Suppressor macrophage treated with lipopolysaccharide for 4 hours (primary cell): ENCODE data around the gene GRIN2B.

Experiments
- DNase-seq: peaks from one replicate; pipeline ENCODE4 v3.0.0-alpha.2; 2020

The GRIN2B gene

GRCh38 chr12:13956060-13956590, 25.3 kb downstream of the GRIN2B start:
- DNase-seq = no peak

GRCh38 chr12:13952096-13952495, 29.3 kb downstream of the GRIN2B start:
- no peak for DNase-seq

GRCh38 chr12:13950502-13950901, 30.9 kb downstream of the GRIN2B start:
- DNase-seq = no peak

GRCh38 chr12:13948621-13949020, 32.8 kb downstream of the GRIN2B start:
- no peak for DNase-seq

DNA sequence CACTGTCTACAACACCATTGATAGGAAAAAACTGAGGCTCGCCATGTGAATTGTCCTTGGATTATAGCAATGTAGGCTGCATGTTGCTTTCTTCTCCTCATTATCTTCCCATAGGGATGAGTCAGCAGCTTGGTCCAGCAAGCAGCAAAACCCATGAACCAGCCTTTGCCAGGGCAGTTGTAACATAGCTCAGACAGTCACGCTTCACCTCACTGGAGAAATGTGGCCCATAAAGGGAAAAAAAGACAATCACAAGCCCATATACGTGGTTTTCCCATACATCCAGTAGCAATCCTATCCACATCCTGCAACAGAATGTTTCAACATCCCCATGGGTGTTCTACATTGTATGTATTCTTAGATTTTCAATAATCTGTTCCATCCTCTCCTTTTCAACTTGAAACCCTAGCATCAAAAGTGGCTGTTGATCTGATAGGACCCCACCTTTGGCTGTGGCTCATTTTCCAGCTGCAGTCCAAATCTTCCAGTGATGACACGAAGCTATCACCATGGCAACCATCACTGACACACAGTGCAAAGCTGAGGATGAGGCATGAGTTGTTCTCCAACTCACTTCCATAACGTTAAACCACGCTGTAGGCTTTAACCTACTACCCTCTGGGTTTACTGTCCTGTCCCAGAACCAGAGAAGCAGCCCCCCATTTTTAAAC, 34.0 kb downstream of the GRIN2B start:
- DNase-seq = no peak

DNA sequence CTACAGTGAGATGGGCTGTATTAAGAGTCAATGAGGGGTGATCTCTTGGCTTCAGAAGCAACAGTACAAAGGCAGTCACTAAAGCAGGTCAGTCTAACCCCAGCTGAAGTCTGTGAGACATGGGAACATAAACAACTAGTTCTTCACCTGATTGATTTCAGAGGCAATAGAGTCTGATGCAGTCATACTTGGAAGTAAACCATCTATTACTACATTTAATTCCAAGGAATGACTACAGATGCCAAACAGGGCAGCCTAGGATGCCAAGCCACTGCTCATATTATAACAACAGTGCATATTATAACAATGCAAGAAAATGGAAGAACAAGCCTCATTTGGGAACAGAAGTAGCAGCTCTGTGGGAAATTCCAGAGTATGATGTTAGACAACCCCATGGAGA, 35.8 kb downstream of the GRIN2B start:
- no peak for DNase-seq

GRCh38 chr12:13945236-13945635, 36.2 kb downstream of the GRIN2B start:
- no peak for DNase-seq

DNA sequence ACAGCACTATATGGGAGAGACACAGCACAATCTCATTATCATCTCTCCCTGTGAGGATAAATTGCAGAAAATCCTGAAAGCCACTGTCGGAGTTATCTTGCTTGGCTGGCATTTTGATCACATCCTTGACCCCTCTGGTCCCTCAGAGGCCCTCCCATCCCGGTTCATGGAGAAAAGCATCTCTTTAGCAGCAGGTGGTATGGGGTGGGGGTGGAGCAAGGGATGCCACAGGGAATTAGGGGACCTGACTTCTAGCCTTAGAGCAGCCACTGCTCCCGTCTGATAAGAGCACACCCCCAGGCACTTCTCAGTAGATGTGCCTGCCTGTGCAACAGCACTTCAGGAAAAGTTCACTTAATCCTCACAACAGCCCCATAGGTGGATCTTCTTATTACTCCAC, 38.6 kb downstream of the GRIN2B start:
- no peak for DNase-seq

GRCh38 chr12:13941258-13942249, 39.8 kb downstream of the GRIN2B start:
- peak; percentile 21 for DNase-seq

DNA sequence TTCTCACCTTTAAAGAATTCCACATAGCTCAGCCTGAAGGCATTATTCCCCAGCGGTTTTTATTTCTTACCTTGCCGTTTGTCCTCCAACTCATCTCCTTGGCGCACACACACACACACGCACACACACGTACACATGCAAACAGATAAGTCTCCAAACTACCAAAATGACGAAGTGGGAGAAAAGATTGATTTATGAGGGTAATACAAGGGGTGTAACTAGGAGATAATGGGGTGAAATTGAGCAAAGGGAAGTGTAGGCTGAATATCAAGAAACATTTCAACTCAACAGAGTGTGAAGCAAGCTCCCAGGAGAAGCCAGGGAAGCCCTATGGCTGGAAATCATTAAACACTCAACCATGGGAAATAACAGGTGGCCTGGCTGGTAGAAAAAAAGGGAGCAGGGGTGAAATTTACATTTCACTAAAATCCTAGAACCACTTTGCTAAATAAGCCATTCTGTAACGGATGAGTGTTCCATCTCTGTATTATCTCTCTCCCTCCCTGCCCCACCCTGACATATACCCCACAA, 41.0 kb downstream of the GRIN2B start:
- DNase-seq = no peak

DNA sequence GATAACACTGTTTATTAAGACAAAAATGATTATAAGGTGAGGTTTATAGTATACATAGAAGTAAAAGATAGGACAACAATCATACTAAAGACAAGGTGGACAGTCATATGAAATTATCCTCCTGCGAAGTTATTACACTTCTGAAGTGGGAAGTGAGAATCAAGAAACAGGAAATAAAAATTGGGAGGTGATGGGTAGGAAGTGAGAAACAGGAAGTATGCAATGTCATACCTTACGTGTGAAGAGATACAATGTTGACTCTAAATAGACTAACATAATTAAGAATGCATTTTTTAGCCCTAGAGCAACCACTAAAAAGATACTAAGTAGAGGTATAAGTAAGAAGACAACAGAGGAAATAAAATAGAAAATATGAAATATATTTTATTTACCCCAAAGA, 43.7 kb downstream of the GRIN2B start:
- no peak for DNase-seq

DNA sequence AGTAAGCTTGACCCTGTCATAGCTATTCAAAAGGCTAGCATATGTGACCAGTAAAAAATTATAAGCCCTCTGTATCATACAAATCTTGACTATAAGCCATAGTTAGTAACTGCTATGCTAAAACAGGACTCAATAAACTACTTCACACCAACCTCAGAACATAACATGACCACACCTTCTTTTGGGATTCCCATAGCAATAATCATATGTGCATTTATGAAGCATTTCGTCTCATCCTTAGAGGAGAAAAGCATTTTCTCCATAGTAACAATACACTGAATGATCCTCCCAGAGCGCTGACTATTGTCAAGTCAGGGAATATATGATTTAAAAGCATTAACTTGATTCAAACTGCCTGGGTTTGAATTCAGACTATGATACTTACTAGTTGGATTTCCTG, 46.2 kb downstream of the GRIN2B start:
- DNase-seq = no peak
